HG03103 (cell line): ENCODE measurements around the gene ZDHHC16.
"Not testable (repeated sequence)": the region's sequence is repeated elsewhere in the genome, so short reads cannot be mapped to it uniquely, and the experiment has no call there.

Experiments used
- ATAC-seq: cut with Tn5 transposase; IDR thresholded peaks from one replicate; pipeline ENCODE4 v1.9.1; 2021; ENCODE audit warnings: low read depth; ENCODE audit not compliant: unreplicated experiment

Gene ZDHHC16

DNA sequence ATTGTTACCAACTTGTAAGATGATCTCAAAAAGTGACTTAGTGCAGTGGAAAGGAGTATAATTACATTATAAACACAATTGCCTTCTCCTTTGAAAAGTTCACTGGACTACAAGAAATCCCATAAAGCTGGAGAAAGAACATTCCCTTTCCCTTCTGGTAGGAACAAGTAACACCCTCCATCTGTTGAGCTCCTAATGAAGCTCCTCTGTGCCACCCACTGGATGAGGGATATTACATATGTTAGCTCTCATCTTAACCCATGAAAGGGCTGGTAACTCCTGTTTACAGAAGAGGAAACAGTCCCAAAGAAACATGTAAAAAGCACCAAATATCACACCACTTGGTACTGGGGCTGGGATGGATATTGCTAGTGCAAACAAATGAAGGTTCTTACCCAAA lies 11.9 kb upstream of the ZDHHC16 start:
- no peak for ATAC-seq

GRCh38 chr10:97434557-97434956 lies 11.4 kb upstream of the ZDHHC16 start:
- ATAC-seq: no peak

GRCh38 chr10:97435211-97435610 lies 10.8 kb upstream of the ZDHHC16 start:
- no peak for ATAC-seq

DNA sequence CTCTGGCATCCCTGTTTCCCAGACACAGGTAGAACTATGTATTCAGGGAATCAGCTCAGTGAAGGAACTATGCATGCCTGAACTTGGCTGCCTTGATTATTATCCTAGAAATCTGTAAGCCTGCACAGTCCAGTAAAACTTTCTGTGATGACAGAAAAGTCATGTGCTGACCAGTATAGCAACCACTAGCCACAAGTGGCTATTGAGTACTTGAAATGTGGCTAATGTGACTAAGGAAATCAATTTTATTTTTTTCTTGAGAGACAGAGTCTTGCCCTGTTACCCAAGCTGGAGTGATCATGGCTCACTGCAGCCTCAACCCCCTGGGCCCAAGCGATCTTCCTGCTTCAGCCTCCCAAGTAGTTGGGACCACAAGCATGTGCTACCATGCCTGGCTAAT lies 3.7 kb upstream of the ZDHHC16 start:
- ATAC-seq: no peak

DNA sequence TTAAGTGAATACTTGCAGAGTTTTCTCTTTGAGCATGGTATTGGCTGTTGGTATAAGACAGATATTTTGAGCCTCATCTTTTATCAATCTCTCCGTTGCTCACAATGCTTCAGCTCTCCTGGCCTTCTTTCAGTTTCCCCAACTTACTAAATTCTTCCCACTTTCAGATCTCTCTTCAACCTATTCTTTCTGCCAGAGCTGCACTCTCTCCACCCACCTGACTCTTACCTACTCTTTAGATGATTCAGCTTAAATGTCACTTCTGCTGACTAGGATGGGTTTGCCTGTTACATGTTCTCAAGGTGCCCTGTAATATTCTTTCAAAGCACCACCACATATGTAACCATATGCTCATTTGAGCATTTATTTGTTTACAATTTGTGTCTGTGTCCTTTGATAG lies 1.8 kb upstream of the ZDHHC16 start:
- ATAC-seq: no peak

DNA sequence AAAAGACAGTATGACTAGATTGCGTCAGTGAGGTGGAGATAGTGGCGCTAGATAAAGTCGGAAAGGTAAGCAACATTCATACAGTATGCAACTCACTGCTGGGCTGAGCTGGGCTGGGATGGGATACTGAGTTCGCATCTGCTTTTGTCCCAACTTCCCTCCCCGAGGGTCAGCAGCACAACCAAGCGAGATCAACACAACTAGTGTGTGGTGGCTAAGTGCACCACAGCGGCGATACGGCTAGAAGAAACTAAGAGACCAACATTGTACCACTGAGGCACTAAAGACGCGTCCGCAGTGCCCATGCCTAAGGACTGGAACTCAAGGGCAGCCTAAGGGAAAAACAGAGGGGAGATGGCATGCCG lies 636 bp upstream of the ZDHHC16 start:
- no peak for ATAC-seq

DNA sequence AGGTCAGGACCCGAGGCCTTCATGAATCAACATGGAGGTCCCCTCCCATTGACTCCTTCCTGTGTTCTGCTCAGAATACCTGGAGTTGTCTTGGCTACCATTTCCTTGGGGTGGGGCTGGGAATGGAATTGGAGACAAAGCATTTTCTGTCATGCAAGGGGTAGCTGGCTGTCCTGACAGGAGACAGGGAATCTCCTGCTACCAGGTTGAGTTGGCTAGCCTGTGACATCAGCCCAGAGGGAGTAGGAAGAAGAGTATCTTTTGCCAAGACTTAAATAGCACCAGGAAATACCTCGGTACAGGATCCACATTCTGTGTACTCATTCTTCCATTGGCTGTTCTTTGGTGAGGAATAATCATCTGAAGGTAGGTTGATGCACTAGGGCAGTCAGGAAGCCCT lies 4.9 kb downstream of the ZDHHC16 start:
- ATAC-seq: no peak

GRCh38 chr10:97451605-97452004 lies 5.6 kb downstream of the ZDHHC16 start:
- no peak for ATAC-seq

- ATAC-seq: no peak
Observed at GRCh38 chr10:97452352-97452751, 6.4 kb downstream of the ZDHHC16 start.

DNA sequence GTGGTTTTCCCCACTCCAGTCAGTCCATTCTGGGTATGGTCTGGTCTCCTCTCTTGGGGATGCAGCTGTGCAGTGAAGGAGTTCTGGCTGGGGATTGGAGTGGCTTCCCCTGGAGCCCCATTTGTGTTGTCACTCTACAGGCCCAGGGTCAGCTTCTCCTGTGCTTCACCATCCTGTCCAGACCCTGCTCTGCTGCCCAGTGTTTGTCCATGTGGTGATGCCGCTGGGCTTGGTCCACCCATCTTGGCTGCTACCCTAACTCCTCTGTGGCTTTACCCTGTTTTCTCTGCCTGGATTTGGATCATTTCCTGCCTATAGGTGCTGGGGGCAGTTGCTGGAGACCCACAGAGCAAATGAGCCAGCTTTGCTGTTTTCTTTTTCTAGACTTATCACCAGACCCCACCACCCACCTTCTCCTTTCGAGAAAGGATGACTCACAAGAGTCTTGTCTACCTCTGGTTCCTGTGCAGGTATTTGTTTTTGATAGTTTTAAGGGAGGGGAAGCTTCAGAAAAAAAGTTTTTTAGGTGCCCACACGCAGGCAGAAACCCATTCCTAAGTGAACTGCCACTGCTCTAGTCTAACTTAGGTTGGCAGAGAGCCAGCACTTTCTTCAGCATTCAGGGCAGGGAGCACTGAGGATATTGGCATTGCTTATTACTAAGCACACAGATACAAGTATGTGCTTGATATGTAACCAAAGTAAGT lies 8.5 kb downstream of the ZDHHC16 start:
- no peak for ATAC-seq

GRCh38 chr10:97456034-97456685 lies 10.2 kb downstream of the ZDHHC16 start:
- no peak for ATAC-seq

DNA sequence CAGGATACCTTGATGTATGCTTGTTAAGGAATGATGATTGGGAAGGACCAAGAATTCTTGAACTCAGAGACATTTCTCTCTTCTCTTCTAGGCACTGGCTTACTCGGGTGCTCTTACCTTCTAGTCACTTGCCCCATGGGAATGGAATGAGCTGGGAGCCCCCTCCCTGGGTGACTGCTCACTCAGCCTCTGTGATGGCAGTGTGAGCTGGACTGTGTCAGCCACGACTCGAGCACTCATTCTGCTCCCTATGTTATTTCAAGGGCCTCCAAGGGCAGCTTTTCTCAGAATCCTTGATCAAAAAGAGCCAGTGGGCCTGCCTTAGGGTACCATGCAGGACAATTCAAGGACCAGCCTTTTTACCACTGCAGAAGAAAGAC lies 10.7 kb downstream of the ZDHHC16 start:
- ATAC-seq: no peak

- no peak for ATAC-seq
Observed at GRCh38 chr10:97459111-97459510, 13.1 kb downstream of the ZDHHC16 start.

- no peak for ATAC-seq
Observed at GRCh38 chr10:97459933-97460332, 14.0 kb downstream of the ZDHHC16 start.

GRCh38 chr10:97462309-97462708 lies 16.3 kb downstream of the ZDHHC16 start:
- ATAC-seq: no peak

DNA sequence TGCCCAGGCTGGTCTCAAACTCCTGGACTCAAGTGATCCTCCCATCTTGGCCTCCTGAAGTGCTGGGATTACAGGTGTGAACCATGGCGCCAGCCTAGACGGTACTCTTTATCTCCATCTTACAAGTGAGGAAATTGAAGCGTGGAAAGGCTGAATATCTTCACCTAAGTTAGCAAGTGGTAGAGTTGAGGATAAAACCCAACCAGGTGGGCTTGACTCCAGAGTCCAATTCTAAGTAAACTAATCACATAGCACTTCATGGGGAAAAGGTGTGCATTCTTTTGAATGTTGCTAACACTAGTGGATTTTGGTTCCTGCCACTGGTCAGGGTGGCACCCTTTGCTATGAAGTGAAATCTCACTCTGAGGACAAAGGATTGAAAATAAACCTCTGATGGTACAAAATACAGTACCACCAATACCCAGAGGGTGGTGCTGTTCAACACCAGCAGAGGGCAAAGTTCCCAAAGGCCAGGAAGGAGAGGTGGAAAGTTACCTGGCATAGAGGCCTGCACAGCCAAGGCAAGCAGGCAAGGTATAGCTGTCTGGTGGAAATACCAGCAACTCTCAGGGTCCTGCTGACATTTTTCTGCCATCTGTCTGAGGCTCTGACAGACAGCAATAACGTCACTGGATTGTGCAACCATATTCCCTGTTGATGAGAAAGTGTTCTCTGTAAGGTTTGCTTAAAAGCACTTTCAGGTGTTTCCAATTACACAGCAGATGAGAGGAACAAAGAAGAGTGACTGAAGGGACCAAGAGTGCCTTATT lies 17.6 kb downstream of the ZDHHC16 start:
- no peak for ATAC-seq

DNA sequence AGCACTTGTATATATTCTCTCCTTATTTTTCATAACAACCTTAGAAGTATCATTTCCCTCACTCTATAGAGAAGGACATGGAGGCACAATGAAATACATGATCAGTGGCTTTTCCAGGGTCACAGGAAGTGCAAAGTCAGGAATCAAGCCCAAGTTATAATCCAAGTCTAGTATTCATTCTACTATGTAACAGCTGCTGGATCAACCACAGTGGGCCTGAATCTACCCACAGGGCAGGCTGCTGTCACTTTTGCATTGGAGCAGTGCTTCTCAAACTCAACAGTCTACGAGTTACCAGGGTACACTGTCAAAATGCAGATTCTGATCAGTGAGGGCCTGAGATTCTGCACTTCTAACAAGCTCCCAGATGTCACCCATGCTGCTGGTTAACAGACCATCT lies 18.3 kb downstream of the ZDHHC16 start:
- ATAC-seq: no peak

GRCh38 chr10:97465982-97466381 lies 20.0 kb downstream of the ZDHHC16 start:
- no peak for ATAC-seq

DNA sequence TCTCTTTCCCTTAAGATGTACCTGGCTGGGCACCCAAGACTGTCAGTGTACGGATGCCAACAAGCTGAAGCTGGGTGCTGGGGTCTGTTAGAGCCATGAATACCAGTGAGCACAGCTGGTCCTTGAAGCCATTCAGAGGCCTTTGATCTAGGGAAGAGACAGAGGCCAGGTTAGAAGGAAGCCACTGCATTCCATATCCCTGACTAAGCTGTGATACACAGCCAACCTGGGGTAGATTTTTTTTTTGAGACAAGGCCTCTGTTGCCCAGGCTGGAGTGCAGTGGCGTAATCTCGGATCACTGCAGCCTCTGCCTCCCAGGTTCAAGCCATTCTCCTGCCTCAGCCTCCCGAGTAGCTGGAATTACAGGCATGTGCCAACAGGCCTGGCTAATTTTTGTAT lies 20.8 kb downstream of the ZDHHC16 start:
- no peak for ATAC-seq

GRCh38 chr10:97468162-97468561 lies 22.2 kb downstream of the ZDHHC16 start:
- no peak for ATAC-seq

GRCh38 chr10:97468781-97469180 lies 22.8 kb downstream of the ZDHHC16 start:
- ATAC-seq: not testable (repeated sequence)

- ATAC-seq: no peak
Observed at GRCh38 chr10:97474918-97475317, 28.9 kb downstream of the ZDHHC16 start.
